Spinal cord (tissue), 10 donors: ENCODE results near the gene PTH2R. TPM values are rescaled to one million over a fixed set of nuclear protein-coding genes. Genes with fewer than 3 reads are reported as not detected.
"Not testable (repeated sequence)": the region's sequence is repeated elsewhere in the genome, so short reads cannot be mapped to it uniquely, and the experiment has no call there.

Experiments
- DNase-seq, 6 donors: peaks; one replicate each; pipeline versions ENCODE4 v3.0.0 to v3.0.0-alpha.2; 2013 to 2015; ENCODE audit warnings: low spot score in 6 of 6, low read depth in 4 of 6
- H3K27ac ChIP-seq: one replicate; pipeline ENCODE4 v1.5.1; 2013; ENCODE audit warnings: low read depth, low read length, control low read depth
- H3K27me3 ChIP-seq: one replicate; pipeline ENCODE4 v1.6.1; 2013; ENCODE audit warnings: low read length; ENCODE audit not compliant: control insufficient read depth, insufficient read depth
- H3K36me3 ChIP-seq: one replicate; pipeline ENCODE4 v1.6.1; 2013; ENCODE audit warnings: low read length; ENCODE audit not compliant: control insufficient read depth, insufficient read depth
- H3K4me1 ChIP-seq: one replicate; pipeline ENCODE4 v1.6.1; 2013; ENCODE audit warnings: low read length; ENCODE audit not compliant: control insufficient read depth, insufficient read depth
- H3K4me3 ChIP-seq: one replicate; pipeline ENCODE4 v1.5.1; 2013; ENCODE audit warnings: low read depth, low read length, control low read depth
- H3K9me3 ChIP-seq: one replicate; pipeline ENCODE4 v1.6.1; 2013; ENCODE audit warnings: low read length; ENCODE audit not compliant: control insufficient read depth, insufficient read depth
- WGBS: methylation state at CpG from one replicate; pipeline ENCODE4 v1.1.5; 2013; ENCODE audit warnings: missing lambda C conversion rate; ENCODE audit not compliant: insufficient coverage; 5-methylcytosine and 5-hydroxymethylcytosine counted together
- polyA plus RNA-seq, 2 donors: library from polyadenylated mRNA; unstranded; fragments of 120-200 nt; gene quantifications; one replicate each; pipeline ENCODE4 v1.2.1, GENCODE V29; 2013; ENCODE audit not compliant: insufficient read length in 2 of 2
- total RNA-seq, 2 donors: library from RNA; depleted of rRNA in 1 of 2; stranded (reverse); fragments of 120-200 nt in 1 of 2; fragments of >200 nt in 1 of 2; gene quantifications; one replicate each; pipeline versions ENCODE4 v1.2.3 to v1.2.4, GENCODE V29; 2013 to 2014
- donor health status: healthy.

PTH2R gene
- total and polyA plus RNA-seq, 4 donors: 0.77 to 1.2 (median 1.00) TPM

- WGBS: 100% methylated on average over 1 of the region's 5 CpGs
- Histone ChIP-seq H3K27me3 (no peaks in the 10 kb centered on the region), H3K4me3 (no peak overlapping the region), H3K4me1 (no peaks in the 10 kb centered on the region), H3K36me3 (no peaks in the 10 kb centered on the region), H3K27ac (no peak overlapping the region), H3K9me3 (peaks cover 2% of the 10 kb centered on the region)
- no peak for DNase-seq
Measured at GRCh38 chr2:208479342-208479741, 72.8 kb downstream of the PTH2R start.

DNA sequence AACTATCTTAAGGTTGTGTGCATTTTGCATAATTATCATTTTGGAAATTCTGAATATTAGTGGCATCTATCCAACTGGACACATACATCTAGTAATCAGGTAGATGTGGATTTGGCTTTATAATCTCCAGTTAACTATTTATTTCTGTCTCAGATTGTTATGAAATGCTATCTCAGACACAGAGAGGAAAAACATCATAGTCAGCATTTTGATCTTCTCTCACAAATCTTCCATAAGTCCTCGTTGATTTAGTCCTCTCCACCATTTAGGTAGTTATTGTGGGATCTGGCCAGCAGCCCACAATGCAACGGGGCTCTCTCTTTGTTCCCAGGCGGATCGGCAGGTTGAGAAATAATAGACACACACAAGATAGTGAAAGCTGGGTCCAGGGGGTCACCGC, 75.4 kb downstream of the PTH2R start:
- not testable (repeated sequence) for H3K36me3 ChIP-seq, H3K9me3 ChIP-seq, H3K27ac ChIP-seq, H3K4me3 ChIP-seq, H3K27me3 ChIP-seq, DNase-seq, H3K4me1 ChIP-seq
- WGBS: no CpG with 5 or more reads among the region's 5 CpGs

DNA sequence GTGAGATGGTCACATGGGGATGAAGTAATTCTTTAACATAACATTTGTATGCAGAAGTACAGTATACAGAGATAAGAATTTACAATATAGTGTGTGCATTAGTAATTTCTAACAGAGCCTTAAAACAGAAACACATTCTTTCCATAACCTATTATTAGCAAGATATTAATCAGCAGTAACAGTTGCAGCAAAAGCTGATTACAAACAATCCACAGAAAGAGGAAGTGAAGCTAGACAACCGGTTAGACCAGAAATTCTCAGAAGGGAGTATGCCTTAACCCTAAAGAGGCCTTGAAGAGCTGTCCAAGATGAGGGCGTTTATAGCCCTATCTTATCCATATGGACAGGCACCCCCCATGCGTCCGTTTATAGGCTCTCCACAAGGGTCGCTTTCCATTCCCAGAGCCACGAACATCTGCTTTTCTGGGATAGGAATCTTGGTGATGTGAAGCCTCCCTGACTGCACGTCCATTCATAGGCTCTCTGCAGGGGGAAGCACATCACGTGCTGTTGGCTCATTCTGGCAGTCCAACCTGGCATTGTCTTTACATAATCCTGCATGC, 75.9 kb downstream of the PTH2R start:
- not testable (repeated sequence) for DNase-seq, H3K36me3 ChIP-seq, H3K27ac ChIP-seq, H3K9me3 ChIP-seq, H3K4me3 ChIP-seq, H3K27me3 ChIP-seq, H3K4me1 ChIP-seq
- 100% methylated on average over 1 of the region's 8 CpGs for WGBS

GRCh38 chr2:208485390-208485789, 78.8 kb downstream of the PTH2R start:
- 100% methylated on average over 1 of the region's 3 CpGs for WGBS
- H3K4me1 ChIP-seq: peaks cover 4% of the 10 kb centered on the region
- H3K36me3 ChIP-seq: no peaks in the 10 kb centered on the region
- peak in 1 of 6 donors; percentile 36 for DNase-seq
- H3K27me3 ChIP-seq: no peaks in the 10 kb centered on the region
- H3K27ac ChIP-seq: no peak overlapping the region
- peaks cover 2% of the 10 kb centered on the region for H3K9me3 ChIP-seq
- no peak overlapping the region for H3K4me3 ChIP-seq

- no peaks in the 10 kb centered on the region for H3K36me3 ChIP-seq
- no peak overlapping the region for H3K27ac ChIP-seq
Measured at GRCh38 chr2:208488686-208489564, 82.3 kb downstream of the PTH2R start.

DNA sequence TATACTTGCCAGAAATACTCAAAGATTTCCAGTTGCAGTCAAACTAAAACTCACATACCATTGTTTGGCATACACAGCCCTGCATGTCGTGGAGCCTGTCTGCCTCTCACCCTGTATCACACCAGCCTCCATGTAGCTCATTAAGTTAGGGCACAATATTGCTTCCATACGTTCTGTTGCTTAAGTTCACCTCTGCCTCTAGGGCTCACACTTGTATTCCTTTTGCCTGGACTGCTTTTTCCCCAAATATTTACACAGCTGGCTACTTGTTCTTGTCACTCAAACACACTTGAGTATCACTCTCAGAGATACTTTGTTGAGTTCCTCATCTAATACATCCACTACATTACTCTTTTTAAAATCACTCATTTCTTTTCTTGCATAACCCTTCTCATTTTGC, 83.1 kb downstream of the PTH2R start:
- Histone ChIP-seq H3K4me1 (peaks cover 4% of the 10 kb centered on the region), H3K4me3 (no peak overlapping the region), H3K9me3 (peaks cover 2% of the 10 kb centered on the region), H3K36me3 (no peaks in the 10 kb centered on the region), H3K27ac (no peak overlapping the region), H3K27me3 (no peaks in the 10 kb centered on the region)
- 39% methylated on average over 2 of the region's 2 CpGs for WGBS
- no peak for DNase-seq

More at GRCh38 chr2:208488686-208489564, 82.3 kb downstream of the PTH2R start:
- no peaks in the 10 kb centered on the region for H3K27me3 ChIP-seq
- no peak overlapping the region for H3K4me3 ChIP-seq
- peak in 5 of 6 donors; percentile 21 to 69 (median 36) for DNase-seq
- 54% methylated on average over 6 of the region's 12 CpGs for WGBS
- H3K4me1 ChIP-seq: peaks cover 4% of the 10 kb centered on the region
- H3K9me3 ChIP-seq: peaks cover 2% of the 10 kb centered on the region

- no peak for DNase-seq
- H3K4me3 ChIP-seq: no peak overlapping the region
- H3K36me3 ChIP-seq: no peaks in the 10 kb centered on the region
- peaks cover 4% of the 10 kb centered on the region for H3K4me1 ChIP-seq
- no peak overlapping the region for H3K27ac ChIP-seq
- WGBS: 73% methylated on average over 1 of the region's 2 CpGs
- no peaks in the 10 kb centered on the region for H3K27me3 ChIP-seq
- peaks cover 2% of the 10 kb centered on the region for H3K9me3 ChIP-seq
Measured at GRCh38 chr2:208490492-208490891, 83.9 kb downstream of the PTH2R start.

DNA sequence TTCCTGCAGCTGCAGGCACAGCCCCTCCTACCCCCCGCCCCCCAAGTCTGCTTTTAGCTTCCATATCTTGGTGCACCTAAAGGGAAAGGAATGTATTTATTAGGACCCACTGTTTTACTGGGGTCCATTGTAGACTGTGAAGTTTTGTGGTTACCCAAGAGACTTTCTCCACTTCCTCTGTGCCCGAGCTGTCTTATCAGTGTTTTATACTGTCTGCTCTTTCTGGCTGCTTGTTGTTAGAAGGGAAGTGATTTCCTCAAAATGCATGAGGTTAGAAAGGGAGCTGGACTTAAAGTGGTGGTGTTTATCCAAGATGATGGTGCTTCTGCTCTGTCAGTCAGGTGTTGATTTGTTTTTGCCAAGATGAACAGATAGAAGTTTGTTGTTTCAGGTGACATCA, 85.0 kb downstream of the PTH2R start:
- Histone ChIP-seq H3K4me3 (no peak overlapping the region), H3K4me1 (peaks cover 4% of the 10 kb centered on the region), H3K9me3 (peaks cover 2% of the 10 kb centered on the region), H3K27me3 (no peaks in the 10 kb centered on the region), H3K27ac (no peak overlapping the region), H3K36me3 (no peaks in the 10 kb centered on the region)
- DNase-seq: no peak
- 100% methylated on average over 1 of the region's 2 CpGs for WGBS

DNA sequence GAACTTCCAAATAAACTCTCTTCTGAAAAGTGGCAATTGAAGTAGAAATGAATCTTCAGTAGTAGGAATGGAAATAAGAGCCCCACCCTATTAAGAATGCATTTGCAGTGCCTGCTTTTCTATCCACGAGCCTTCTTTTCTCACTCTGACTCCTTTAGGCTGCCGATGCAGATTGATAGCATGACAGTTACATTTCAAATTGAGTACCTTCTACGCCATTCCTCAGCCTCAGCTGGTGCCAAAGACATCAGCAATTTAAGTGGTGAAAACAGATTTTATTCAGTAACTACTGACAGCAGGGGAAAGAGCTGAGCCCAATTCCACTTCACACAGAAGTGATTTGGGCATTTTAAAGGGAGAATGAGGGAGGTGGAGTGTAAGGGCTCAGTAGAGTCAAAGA, 85.5 kb downstream of the PTH2R start:
- H3K27me3 ChIP-seq: no peaks in the 10 kb centered on the region
- no peaks in the 10 kb centered on the region for H3K36me3 ChIP-seq
- H3K4me1 ChIP-seq: peaks cover 4% of the 10 kb centered on the region
- 41% methylated on average over 2 of the region's 3 CpGs for WGBS
- H3K4me3 ChIP-seq: no peak overlapping the region
- H3K27ac ChIP-seq: peak overlapping the region; percentile 10
- H3K9me3 ChIP-seq: peaks cover 2% of the 10 kb centered on the region
- peak in 2 of 6 donors; percentile 24 to 34 for DNase-seq

GRCh38 chr2:208493186-208493585, 86.6 kb downstream of the PTH2R start:
- no peak overlapping the region for H3K27ac ChIP-seq
- WGBS: 97% methylated on average over 8 of the region's 12 CpGs
- peaks cover 4% of the 10 kb centered on the region for H3K4me1 ChIP-seq
- H3K36me3 ChIP-seq: no peaks in the 10 kb centered on the region
- no peaks in the 10 kb centered on the region for H3K27me3 ChIP-seq
- DNase-seq: no peak
- no peak overlapping the region for H3K4me3 ChIP-seq
- H3K9me3 ChIP-seq: no peaks in the 10 kb centered on the region
